ENCODE measurements around the gene APP.
A peak's percentile ranks its signal among the peaks of the same experiment; 100 is the strongest.

Gene APP

DNA sequence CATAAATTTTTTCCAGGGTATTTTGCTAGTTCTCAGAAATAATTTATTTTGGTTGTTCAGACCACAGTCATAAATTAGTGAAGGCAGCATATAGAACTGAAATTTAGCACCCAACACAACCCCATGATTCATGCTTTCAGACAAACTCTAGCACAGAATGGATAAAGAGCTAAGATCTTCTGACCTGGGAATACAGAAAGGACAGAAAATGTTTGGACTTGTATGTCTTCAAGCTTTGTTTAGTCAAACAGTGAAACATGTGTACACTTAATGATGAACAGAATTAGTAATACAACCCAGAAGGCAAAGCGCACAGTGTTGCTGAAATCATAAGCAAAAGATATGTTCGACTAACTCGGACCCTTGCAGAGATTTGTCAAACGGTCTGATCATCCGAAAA, 205.6 kb downstream of the APP start:
- Histone ChIP-seq H3K36me3 (ENCODE audit: insufficient read depth, low read length) (no peaks in the 10 kb centered on the region), H3K4me1 (ENCODE audit: control insufficient read depth, insufficient read depth, low read length, unreplicated experiment) (peaks cover 12% of the 10 kb centered on the region), H2AFZ (ENCODE audit: low read length, unreplicated experiment) (no peak overlapping the region), H3K79me2 (ENCODE audit: control insufficient read depth, insufficient read depth, low read length, unreplicated experiment) (no peaks in the 10 kb centered on the region), H3K4me3 (ENCODE audit: low read depth, low read length) (no peak overlapping the region), H3K27ac (ENCODE audit: low read depth, low read length) (no peak overlapping the region), H3K27me3 (ENCODE audit: insufficient read depth, low read length) (no peaks in the 10 kb centered on the region)

GRCh38 chr21:25964015-25964414, 206.6 kb downstream of the APP start:
- Histone ChIP-seq H3K27me3 (ENCODE audit: insufficient read depth, low read length) (no peaks in the 10 kb centered on the region), H3K79me2 (ENCODE audit: control insufficient read depth, insufficient read depth, low read length, unreplicated experiment) (no peaks in the 10 kb centered on the region), H3K4me1 (ENCODE audit: control insufficient read depth, insufficient read depth, low read length, unreplicated experiment) (peaks cover 12% of the 10 kb centered on the region), H2AFZ (ENCODE audit: low read length, unreplicated experiment) (no peak overlapping the region), H3K4me3 (ENCODE audit: low read depth, low read length) (no peak overlapping the region), H3K27ac (ENCODE audit: low read depth, low read length) (peak overlapping the region; percentile 21; the same call in 1 of the 2 replicates), H3K36me3 (ENCODE audit: insufficient read depth, low read length) (0 out of 2 replicates have a peak, but pooled peaks cover 2% of the 10 kb centered on the region)

- Histone ChIP-seq H3K27ac (ENCODE audit: low read depth, low read length) (peak overlapping the region; percentile 21; the same call in 1 of the 2 replicates), H3K79me2 (ENCODE audit: control insufficient read depth, insufficient read depth, low read length, unreplicated experiment) (no peaks in the 10 kb centered on the region), H3K4me1 (ENCODE audit: control insufficient read depth, insufficient read depth, low read length, unreplicated experiment) (peaks cover 12% of the 10 kb centered on the region), H3K36me3 (ENCODE audit: insufficient read depth, low read length) (0 out of 2 replicates have a peak, but pooled peaks cover 2% of the 10 kb centered on the region), H2AFZ (ENCODE audit: low read length, unreplicated experiment) (no peak overlapping the region), H3K4me3 (ENCODE audit: low read depth, low read length) (no peak overlapping the region; the same call in 1 of the 2 replicates), H3K27me3 (ENCODE audit: insufficient read depth, low read length) (no peaks in the 10 kb centered on the region)
Observed at GRCh38 chr21:25963181-25963580, 207.4 kb downstream of the APP start.

GRCh38 chr21:25961042-25961441, 209.5 kb downstream of the APP start:
- Histone ChIP-seq H3K36me3 (ENCODE audit: insufficient read depth, low read length) (peaks cover 2% of the 10 kb centered on the region; the same call in 1 of the 2 replicates), H3K79me2 (ENCODE audit: control insufficient read depth, insufficient read depth, low read length, unreplicated experiment) (no peaks in the 10 kb centered on the region), H3K27me3 (ENCODE audit: insufficient read depth, low read length) (no peaks in the 10 kb centered on the region), H3K4me1 (ENCODE audit: control insufficient read depth, insufficient read depth, low read length, unreplicated experiment) (peaks cover 27% of the 10 kb centered on the region), H3K4me3 (ENCODE audit: low read depth, low read length) (no peak overlapping the region), H2AFZ (ENCODE audit: low read length, unreplicated experiment) (no peak overlapping the region), H3K27ac (ENCODE audit: low read depth, low read length) (no peak overlapping the region)

DNA sequence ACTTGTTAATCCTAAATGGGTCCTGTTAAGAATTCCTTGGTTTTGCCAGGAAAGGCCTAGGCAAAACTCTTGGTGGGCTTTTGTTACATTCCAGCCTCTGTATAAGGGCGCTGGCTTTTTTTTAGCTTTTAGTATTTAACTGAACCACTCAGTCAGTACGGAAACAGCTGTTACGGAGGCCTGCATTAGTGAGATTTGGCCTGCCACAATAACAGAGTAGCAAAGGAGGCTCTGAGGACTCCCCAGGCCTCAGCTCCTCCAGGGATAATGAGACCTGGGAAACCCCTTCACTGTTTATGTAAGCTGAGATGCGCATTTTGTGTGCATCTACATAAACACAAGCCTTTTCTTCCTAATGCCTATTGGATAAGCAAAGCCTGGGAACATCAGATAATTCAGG, 210.2 kb downstream of the APP start:
- no peaks in the 10 kb centered on the region for H3K79me2 ChIP-seq (ENCODE audit: control insufficient read depth, insufficient read depth, low read length, unreplicated experiment)
- no peak overlapping the region for H3K4me3 ChIP-seq (ENCODE audit: low read depth, low read length)
- H3K27me3 ChIP-seq (ENCODE audit: insufficient read depth, low read length): no peaks in the 10 kb centered on the region
- no peak overlapping the region for H2AFZ ChIP-seq (ENCODE audit: low read length, unreplicated experiment)
- no peak overlapping the region for H3K27ac ChIP-seq (ENCODE audit: low read depth, low read length)
- peaks cover 8% of the 10 kb centered on the region; the same call in 1 of the 2 replicates for H3K36me3 ChIP-seq (ENCODE audit: insufficient read depth, low read length)
- H3K4me1 ChIP-seq (ENCODE audit: control insufficient read depth, insufficient read depth, low read length, unreplicated experiment): peaks cover 27% of the 10 kb centered on the region

DNA sequence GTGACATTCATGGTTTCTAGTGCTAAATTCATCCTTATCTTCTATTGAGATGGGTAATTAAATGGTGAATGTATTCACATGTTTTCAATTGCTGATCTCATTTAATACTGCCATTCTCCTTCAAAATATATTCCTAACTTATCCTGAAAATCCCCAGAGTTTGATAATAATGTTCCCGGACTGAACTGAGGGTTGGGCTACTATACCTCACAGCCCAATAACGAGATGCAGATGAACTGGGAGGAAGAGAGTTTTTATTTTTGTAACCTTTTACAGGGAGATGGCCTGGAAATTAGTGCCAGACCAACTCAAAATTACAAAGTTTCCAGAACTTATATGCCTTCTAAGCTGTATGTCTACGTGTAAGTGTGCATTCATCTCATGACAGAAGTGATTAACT, 210.8 kb downstream of the APP start:
- no peak overlapping the region for H2AFZ ChIP-seq (ENCODE audit: low read length, unreplicated experiment)
- H3K27ac ChIP-seq (ENCODE audit: low read depth, low read length): no peak overlapping the region
- H3K79me2 ChIP-seq (ENCODE audit: control insufficient read depth, insufficient read depth, low read length, unreplicated experiment): no peaks in the 10 kb centered on the region
- H3K36me3 ChIP-seq (ENCODE audit: insufficient read depth, low read length): peaks cover 9% of the 10 kb centered on the region; the same call in 1 of the 2 replicates
- peaks cover 27% of the 10 kb centered on the region for H3K4me1 ChIP-seq (ENCODE audit: control insufficient read depth, insufficient read depth, low read length, unreplicated experiment)
- H3K27me3 ChIP-seq (ENCODE audit: insufficient read depth, low read length): no peaks in the 10 kb centered on the region
- no peak overlapping the region for H3K4me3 ChIP-seq (ENCODE audit: low read depth, low read length)

DNA sequence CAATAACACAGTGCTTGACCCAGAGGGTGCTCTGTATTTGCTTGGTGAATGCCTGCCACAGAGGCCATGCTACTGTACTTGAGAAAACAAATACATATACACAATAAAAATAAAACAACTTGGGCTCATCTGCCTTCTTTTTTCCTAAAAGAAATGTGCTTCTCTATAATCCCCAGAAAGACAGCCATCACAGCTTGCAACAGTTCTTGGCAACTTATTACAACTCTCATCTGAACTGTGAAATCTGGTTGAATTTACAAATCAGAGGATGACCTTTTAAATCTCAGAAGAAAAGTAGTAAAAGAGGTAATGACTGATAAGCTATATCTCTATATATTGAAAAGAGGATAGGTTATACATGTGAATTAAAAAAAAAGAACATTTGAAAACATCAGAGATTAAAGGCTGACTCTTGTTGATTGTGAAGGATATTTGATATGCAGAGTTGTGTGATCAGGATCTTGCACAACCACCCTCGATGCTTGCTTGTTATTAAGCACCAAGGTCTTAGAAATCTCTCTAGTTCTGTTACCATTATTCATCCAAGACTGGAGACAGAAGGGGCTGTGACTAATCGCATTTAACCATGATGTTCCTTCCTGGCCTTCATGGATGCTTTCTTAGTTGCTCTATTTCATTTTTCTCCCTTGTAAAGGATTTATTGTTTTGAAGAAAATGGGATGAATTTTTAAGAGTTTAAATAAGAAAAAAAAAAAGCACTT, 213.4 kb downstream of the APP start:
- no peaks in the 10 kb centered on the region for H3K79me2 ChIP-seq (ENCODE audit: control insufficient read depth, insufficient read depth, low read length, unreplicated experiment)
- H3K4me1 ChIP-seq (ENCODE audit: control insufficient read depth, insufficient read depth, low read length, unreplicated experiment): peaks cover 39% of the 10 kb centered on the region
- H3K36me3 ChIP-seq (ENCODE audit: insufficient read depth, low read length): peaks cover 9% of the 10 kb centered on the region; the same call in 1 of the 2 replicates
- H2AFZ ChIP-seq (ENCODE audit: low read length, unreplicated experiment): no peak overlapping the region
- no peak overlapping the region for H3K4me3 ChIP-seq (ENCODE audit: low read depth, low read length)
- no peaks in the 10 kb centered on the region for H3K27me3 ChIP-seq (ENCODE audit: insufficient read depth, low read length)
- peak overlapping the region; percentile 30 for H3K27ac ChIP-seq (ENCODE audit: low read depth, low read length)

GRCh38 chr21:25955646-25956045, 214.9 kb downstream of the APP start:
- peaks cover 11% of the 10 kb centered on the region; the same call in 1 of the 2 replicates for H3K36me3 ChIP-seq (ENCODE audit: insufficient read depth, low read length)
- H3K27ac ChIP-seq (ENCODE audit: low read depth, low read length): no peak overlapping the region
- H3K4me3 ChIP-seq (ENCODE audit: low read depth, low read length): no peak overlapping the region
- no peak overlapping the region for H2AFZ ChIP-seq (ENCODE audit: low read length, unreplicated experiment)
- H3K27me3 ChIP-seq (ENCODE audit: insufficient read depth, low read length): no peaks in the 10 kb centered on the region
- peaks cover 45% of the 10 kb centered on the region for H3K4me1 ChIP-seq (ENCODE audit: control insufficient read depth, insufficient read depth, low read length, unreplicated experiment)
- no peaks in the 10 kb centered on the region for H3K79me2 ChIP-seq (ENCODE audit: control insufficient read depth, insufficient read depth, low read length, unreplicated experiment)

- Histone ChIP-seq H3K79me2 (ENCODE audit: control insufficient read depth, insufficient read depth, low read length, unreplicated experiment) (no peaks in the 10 kb centered on the region), H3K27ac (ENCODE audit: low read depth, low read length) (peak overlapping the region; percentile 65), H2AFZ (ENCODE audit: low read length, unreplicated experiment) (no peak overlapping the region), H3K4me1 (ENCODE audit: control insufficient read depth, insufficient read depth, low read length, unreplicated experiment) (peaks cover 45% of the 10 kb centered on the region), H3K27me3 (ENCODE audit: insufficient read depth, low read length) (no peaks in the 10 kb centered on the region), H3K36me3 (ENCODE audit: insufficient read depth, low read length) (peaks cover 10% of the 10 kb centered on the region; the same call in 1 of the 2 replicates), H3K4me3 (ENCODE audit: low read depth, low read length) (peak overlapping the region; percentile 8; the same call in 1 of the 2 replicates)
Observed at GRCh38 chr21:25953659-25954058, 216.9 kb downstream of the APP start.

DNA sequence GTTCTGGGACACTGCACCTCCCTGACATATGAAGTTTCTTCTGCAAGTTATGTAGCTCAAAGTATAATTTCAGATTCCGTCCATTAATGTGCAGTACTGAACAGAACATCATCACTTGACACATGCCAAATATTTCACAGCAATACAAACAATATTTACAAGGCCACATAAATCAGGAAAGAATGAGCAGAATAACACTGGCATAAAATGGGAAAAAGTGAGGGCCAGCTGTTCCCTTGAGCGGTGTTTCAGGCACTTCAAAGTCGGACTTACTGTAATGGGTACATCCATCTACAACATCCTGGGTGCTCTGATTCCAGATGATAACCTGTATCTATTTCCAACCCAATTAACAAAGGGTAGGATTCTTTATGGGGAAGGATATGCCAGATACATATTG, 217.4 kb downstream of the APP start:
- no peak overlapping the region for H2AFZ ChIP-seq (ENCODE audit: low read length, unreplicated experiment)
- peak overlapping the region; percentile 65 for H3K27ac ChIP-seq (ENCODE audit: low read depth, low read length)
- H3K4me3 ChIP-seq (ENCODE audit: low read depth, low read length): peak overlapping the region; percentile 8; the same call in 1 of the 2 replicates
- peaks cover 45% of the 10 kb centered on the region for H3K4me1 ChIP-seq (ENCODE audit: control insufficient read depth, insufficient read depth, low read length, unreplicated experiment)
- no peaks in the 10 kb centered on the region for H3K79me2 ChIP-seq (ENCODE audit: control insufficient read depth, insufficient read depth, low read length, unreplicated experiment)
- H3K27me3 ChIP-seq (ENCODE audit: insufficient read depth, low read length): no peaks in the 10 kb centered on the region
- H3K36me3 ChIP-seq (ENCODE audit: insufficient read depth, low read length): peaks cover 13% of the 10 kb centered on the region; the same call in 1 of the 2 replicates

GRCh38 chr21:25952306-25952705, 218.3 kb downstream of the APP start:
- H3K79me2 ChIP-seq (ENCODE audit: control insufficient read depth, insufficient read depth, low read length, unreplicated experiment): no peaks in the 10 kb centered on the region
- H3K36me3 ChIP-seq (ENCODE audit: insufficient read depth, low read length): peaks cover 17% of the 10 kb centered on the region; the same call in 1 of the 2 replicates
- no peak overlapping the region for H3K4me3 ChIP-seq (ENCODE audit: low read depth, low read length)
- peaks cover 39% of the 10 kb centered on the region for H3K4me1 ChIP-seq (ENCODE audit: control insufficient read depth, insufficient read depth, low read length, unreplicated experiment)
- 0 out of 2 replicates have a peak overlapping the region, but pooled peaks have one; percentile 65 for H3K27ac ChIP-seq (ENCODE audit: low read depth, low read length)
- no peak overlapping the region for H2AFZ ChIP-seq (ENCODE audit: low read length, unreplicated experiment)
- no peaks in the 10 kb centered on the region for H3K27me3 ChIP-seq (ENCODE audit: insufficient read depth, low read length)

All from ACC112 (cell line).